GM12801 (cell line): ENCODE results near the gene NFIA.

Source experiments
- TF ChIP-seq, protein P1 (sequence below): IDR thresholded peaks from one replicate; pipeline ENCODE4 v1.5.1; 2011; ENCODE audit warnings: control low read depth; ENCODE audit not compliant: insufficient read length; ENCODE audit errors: extremely low read depth

Gene NFIA

GRCh38 chr1:61287014-61287413, 204.7 kb downstream of the NFIA start:
- TF ChIP-seq, protein P1, sequence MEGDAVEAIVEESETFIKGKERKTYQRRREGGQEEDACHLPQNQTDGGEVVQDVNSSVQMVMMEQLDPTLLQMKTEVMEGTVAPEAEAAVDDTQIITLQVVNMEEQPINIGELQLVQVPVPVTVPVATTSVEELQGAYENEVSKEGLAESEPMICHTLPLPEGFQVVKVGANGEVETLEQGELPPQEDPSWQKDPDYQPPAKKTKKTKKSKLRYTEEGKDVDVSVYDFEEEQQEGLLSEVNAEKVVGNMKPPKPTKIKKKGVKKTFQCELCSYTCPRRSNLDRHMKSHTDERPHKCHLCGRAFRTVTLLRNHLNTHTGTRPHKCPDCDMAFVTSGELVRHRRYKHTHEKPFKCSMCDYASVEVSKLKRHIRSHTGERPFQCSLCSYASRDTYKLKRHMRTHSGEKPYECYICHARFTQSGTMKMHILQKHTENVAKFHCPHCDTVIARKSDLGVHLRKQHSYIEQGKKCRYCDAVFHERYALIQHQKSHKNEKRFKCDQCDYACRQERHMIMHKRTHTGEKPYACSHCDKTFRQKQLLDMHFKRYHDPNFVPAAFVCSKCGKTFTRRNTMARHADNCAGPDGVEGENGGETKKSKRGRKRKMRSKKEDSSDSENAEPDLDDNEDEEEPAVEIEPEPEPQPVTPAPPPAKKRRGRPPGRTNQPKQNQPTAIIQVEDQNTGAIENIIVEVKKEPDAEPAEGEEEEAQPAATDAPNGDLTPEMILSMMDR = no peak

DNA sequence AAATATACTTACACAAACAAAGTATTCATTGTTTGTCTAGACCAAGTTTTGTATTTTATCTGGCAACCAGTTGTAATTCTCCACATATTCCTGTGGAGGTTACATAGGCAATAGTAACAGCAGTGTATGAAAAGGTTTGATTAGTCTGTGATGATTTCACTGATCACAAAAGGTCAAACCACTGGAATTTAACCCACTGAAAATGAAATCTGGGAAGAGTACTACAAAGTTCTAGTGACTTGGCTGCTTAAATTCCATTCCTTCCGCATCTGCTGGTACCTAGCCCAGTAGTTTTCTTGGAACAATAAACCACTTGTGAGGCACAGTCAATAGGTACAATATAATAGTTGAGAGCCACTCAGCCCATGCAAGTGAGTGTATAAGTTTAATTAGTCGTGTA, 205.4 kb downstream of the NFIA start:
- TF ChIP-seq, protein P1 = no peak

DNA sequence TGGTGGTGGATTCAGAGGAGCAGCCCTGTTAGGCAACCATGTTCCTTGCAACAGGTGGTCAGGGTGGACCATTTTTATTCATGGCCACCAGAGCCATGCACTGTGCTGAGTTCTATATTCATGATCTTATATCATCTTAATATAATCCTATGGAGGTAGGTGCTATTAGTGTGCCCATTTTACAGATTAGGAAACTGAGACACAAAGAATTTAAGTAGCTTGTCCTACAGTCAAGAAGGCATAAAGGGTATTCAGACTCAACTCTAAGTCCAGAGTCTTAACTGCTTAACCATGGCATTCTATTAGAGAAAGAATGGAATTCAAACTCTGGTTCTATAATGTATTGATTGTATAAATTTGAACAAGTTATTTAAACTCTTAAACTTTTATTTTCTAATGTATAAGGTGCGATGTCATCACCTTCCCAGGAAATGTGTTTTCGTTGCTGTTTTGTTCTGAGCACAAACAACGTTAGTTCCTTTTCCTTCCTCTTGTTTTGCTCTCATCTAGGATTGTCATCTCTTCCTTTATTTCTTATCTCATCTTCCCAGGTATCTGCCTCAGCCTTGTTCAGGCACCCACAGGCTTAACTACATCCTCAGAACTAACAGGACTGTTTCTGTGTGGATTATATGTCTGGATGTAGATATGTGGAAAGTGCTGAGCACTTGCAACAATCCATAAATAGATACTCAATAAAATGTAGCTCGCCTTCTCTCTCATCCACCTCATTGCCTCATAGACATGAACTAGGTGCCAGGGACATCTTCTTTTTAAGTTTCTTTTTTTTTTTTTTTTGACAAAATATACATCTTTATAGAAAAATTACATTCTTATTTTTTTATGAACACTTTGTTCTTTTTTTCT, 207.1 kb downstream of the NFIA start:
- TF ChIP-seq, protein P1 = no peak

DNA sequence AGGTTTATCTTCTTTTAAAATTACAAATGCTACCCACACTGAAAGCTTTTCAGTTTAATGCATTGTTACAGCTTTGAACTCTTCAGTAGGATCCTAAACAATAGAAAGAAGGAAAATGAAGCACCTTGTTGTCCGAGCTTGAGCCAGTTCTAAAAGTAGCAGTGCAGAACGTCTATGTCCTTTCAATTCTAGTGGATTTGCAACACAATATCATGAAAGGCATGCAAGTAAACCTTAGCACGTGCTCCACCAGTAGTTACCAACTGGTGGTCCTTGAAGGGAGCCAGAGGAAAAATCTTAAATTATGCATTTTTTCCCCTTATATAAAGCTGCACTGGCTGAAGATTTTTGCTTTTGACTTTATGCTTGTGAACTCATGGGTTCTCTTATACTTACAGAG, 208.2 kb downstream of the NFIA start:
- TF ChIP-seq, protein P1 = no peak

DNA sequence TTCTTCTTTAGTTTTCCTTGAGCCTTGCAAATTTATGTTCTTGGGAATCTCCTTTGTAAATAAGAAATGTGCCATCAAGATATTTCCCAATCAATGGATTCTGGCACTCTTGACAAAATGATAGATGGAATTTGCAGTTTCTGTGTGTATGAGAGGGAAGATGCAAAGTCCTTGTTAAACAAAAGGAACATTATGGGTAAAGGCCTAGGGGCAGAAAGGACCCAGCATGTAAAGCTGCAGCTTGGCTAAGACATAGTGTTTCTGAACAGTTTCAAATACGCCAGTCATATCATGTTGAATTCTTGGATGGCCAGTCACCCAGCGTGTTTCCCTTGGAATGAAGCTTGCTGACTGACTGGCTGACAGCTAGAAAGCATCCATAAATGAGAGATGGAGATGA, 210.8 kb downstream of the NFIA start:
- TF ChIP-seq, protein P1 = no peak

GRCh38 chr1:61293986-61294504, 211.7 kb downstream of the NFIA start:
- TF ChIP-seq, protein P1 = no peak

DNA sequence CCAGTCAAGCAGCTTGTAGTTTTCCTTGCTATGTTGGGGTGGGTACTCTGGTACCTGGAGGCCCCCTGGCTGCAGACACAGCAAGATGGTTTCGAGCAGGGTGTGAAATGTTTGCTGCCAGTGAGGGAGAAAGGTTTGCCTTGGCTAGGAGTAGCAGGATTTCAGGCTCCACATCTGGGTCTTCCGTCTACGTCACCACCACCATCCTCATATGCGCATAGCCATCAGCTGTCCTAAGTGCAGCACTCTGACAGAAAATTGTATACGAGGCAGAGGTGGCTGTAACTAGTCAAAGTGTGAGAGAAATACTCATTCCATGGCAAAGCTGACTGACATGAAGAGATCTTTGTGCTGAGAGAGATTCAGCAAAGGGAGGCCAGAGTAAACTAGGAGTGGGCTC, 212.6 kb downstream of the NFIA start:
- TF ChIP-seq, protein P1 = no peak
